ENCODE measurements around the gene EFCAB3.
"Not testable (repeated sequence)": the region's sequence is repeated elsewhere in the genome, so short reads cannot be mapped to it uniquely, and the experiment has no call there.

DNA sequence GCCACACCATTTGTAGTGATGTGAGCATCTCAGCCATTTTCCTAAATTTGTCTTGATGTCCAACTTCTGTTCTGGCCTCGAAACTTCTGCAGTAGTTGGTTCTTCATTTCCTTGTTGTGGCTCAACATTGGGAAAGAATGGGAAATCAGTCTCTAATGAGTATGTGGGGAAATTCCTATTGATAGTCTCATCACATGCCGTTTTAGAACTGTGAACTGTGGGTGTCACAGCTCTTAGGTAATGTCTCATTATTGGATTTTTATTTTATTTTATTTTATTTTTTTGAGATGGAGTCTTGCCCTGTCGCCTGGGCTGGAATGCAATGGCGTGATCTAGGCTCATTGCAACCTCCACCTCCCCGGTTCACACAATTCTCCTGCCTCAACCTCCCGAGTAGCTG lies 60.8 kb downstream of the EFCAB3 start:
- TF ChIP-seq, protein P1, sequence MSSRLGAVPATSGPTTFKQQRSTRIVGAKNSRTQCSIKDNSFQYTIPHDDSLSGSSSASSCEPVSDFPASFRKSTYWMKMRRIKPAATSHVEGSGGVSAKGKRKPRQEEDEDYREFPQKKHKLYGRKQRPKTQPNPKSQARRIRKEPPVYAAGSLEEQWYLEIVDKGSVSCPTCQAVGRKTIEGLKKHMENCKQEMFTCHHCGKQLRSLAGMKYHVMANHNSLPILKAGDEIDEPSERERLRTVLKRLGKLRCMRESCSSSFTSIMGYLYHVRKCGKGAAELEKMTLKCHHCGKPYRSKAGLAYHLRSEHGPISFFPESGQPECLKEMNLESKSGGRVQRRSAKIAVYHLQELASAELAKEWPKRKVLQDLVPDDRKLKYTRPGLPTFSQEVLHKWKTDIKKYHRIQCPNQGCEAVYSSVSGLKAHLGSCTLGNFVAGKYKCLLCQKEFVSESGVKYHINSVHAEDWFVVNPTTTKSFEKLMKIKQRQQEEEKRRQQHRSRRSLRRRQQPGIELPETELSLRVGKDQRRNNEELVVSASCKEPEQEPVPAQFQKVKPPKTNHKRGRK (CRISPR knock-in tag; IDR thresholded peaks at IDR 0.05; ENCODE audit: borderline replicate concordance), result not testable (repeated sequence)
- TF ChIP-seq, protein P2, sequence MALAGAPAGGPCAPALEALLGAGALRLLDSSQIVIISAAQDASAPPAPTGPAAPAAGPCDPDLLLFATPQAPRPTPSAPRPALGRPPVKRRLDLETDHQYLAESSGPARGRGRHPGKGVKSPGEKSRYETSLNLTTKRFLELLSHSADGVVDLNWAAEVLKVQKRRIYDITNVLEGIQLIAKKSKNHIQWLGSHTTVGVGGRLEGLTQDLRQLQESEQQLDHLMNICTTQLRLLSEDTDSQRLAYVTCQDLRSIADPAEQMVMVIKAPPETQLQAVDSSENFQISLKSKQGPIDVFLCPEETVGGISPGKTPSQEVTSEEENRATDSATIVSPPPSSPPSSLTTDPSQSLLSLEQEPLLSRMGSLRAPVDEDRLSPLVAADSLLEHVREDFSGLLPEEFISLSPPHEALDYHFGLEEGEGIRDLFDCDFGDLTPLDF (CRISPR knock-in tag; IDR thresholded peaks at IDR 0.05), result not testable (repeated sequence)
- not testable (repeated sequence) for TF ChIP-seq NR2C2 (CRISPR knock-in tag; IDR thresholded peaks at IDR 0.05); CREM (CRISPR knock-in tag; IDR thresholded peaks at IDR 0.05); RELA (CRISPR knock-in tag; IDR thresholded peaks at IDR 0.05; ENCODE audit: borderline replicate concordance); ZNF121 (CRISPR knock-in tag; IDR thresholded peaks at IDR 0.05); FOXJ3 (CRISPR knock-in tag; IDR thresholded peaks at IDR 0.05; ENCODE audit: borderline replicate concordance); MYBL2 (CRISPR knock-in tag; IDR thresholded peaks at IDR 0.05); IRF2 (CRISPR knock-in tag; IDR thresholded peaks at IDR 0.05; ENCODE audit: borderline replicate concordance, low read depth)
- TF ChIP-seq, protein P3, sequence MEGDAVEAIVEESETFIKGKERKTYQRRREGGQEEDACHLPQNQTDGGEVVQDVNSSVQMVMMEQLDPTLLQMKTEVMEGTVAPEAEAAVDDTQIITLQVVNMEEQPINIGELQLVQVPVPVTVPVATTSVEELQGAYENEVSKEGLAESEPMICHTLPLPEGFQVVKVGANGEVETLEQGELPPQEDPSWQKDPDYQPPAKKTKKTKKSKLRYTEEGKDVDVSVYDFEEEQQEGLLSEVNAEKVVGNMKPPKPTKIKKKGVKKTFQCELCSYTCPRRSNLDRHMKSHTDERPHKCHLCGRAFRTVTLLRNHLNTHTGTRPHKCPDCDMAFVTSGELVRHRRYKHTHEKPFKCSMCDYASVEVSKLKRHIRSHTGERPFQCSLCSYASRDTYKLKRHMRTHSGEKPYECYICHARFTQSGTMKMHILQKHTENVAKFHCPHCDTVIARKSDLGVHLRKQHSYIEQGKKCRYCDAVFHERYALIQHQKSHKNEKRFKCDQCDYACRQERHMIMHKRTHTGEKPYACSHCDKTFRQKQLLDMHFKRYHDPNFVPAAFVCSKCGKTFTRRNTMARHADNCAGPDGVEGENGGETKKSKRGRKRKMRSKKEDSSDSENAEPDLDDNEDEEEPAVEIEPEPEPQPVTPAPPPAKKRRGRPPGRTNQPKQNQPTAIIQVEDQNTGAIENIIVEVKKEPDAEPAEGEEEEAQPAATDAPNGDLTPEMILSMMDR (IDR thresholded peaks at IDR 0.05), result not testable (repeated sequence)
- TF ChIP-seq, protein P4, sequence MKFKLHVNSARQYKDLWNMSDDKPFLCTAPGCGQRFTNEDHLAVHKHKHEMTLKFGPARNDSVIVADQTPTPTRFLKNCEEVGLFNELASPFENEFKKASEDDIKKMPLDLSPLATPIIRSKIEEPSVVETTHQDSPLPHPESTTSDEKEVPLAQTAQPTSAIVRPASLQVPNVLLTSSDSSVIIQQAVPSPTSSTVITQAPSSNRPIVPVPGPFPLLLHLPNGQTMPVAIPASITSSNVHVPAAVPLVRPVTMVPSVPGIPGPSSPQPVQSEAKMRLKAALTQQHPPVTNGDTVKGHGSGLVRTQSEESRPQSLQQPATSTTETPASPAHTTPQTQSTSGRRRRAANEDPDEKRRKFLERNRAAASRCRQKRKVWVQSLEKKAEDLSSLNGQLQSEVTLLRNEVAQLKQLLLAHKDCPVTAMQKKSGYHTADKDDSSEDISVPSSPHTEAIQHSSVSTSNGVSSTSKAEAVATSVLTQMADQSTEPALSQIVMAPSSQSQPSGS (CRISPR knock-in tag; IDR thresholded peaks at IDR 0.05; ENCODE audit: borderline replicate concordance, low read depth), result not testable (repeated sequence)
- TF ChIP-seq, protein P5, sequence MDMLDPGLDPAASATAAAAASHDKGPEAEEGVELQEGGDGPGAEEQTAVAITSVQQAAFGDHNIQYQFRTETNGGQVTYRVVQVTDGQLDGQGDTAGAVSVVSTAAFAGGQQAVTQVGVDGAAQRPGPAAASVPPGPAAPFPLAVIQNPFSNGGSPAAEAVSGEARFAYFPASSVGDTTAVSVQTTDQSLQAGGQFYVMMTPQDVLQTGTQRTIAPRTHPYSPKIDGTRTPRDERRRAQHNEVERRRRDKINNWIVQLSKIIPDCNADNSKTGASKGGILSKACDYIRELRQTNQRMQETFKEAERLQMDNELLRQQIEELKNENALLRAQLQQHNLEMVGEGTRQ (CRISPR knock-in tag; IDR thresholded peaks at IDR 0.05), result not testable (repeated sequence)
- TF ChIP-seq, protein P6, sequence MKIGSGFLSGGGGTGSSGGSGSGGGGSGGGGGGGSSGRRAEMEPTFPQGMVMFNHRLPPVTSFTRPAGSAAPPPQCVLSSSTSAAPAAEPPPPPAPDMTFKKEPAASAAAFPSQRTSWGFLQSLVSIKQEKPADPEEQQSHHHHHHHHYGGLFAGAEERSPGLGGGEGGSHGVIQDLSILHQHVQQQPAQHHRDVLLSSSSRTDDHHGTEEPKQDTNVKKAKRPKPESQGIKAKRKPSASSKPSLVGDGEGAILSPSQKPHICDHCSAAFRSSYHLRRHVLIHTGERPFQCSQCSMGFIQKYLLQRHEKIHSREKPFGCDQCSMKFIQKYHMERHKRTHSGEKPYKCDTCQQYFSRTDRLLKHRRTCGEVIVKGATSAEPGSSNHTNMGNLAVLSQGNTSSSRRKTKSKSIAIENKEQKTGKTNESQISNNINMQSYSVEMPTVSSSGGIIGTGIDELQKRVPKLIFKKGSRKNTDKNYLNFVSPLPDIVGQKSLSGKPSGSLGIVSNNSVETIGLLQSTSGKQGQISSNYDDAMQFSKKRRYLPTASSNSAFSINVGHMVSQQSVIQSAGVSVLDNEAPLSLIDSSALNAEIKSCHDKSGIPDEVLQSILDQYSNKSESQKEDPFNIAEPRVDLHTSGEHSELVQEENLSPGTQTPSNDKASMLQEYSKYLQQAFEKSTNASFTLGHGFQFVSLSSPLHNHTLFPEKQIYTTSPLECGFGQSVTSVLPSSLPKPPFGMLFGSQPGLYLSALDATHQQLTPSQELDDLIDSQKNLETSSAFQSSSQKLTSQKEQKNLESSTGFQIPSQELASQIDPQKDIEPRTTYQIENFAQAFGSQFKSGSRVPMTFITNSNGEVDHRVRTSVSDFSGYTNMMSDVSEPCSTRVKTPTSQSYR (CRISPR knock-in tag; IDR thresholded peaks at IDR 0.05), result not testable (repeated sequence)
- TF ChIP-seq, protein P7, sequence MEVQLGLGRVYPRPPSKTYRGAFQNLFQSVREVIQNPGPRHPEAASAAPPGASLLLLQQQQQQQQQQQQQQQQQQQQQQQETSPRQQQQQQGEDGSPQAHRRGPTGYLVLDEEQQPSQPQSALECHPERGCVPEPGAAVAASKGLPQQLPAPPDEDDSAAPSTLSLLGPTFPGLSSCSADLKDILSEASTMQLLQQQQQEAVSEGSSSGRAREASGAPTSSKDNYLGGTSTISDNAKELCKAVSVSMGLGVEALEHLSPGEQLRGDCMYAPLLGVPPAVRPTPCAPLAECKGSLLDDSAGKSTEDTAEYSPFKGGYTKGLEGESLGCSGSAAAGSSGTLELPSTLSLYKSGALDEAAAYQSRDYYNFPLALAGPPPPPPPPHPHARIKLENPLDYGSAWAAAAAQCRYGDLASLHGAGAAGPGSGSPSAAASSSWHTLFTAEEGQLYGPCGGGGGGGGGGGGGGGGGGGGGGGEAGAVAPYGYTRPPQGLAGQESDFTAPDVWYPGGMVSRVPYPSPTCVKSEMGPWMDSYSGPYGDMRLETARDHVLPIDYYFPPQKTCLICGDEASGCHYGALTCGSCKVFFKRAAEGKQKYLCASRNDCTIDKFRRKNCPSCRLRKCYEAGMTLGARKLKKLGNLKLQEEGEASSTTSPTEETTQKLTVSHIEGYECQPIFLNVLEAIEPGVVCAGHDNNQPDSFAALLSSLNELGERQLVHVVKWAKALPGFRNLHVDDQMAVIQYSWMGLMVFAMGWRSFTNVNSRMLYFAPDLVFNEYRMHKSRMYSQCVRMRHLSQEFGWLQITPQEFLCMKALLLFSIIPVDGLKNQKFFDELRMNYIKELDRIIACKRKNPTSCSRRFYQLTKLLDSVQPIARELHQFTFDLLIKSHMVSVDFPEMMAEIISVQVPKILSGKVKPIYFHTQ (CRISPR knock-in tag; IDR thresholded peaks at IDR 0.05), result not testable (repeated sequence)
